Measurements from ENCODE around the gene BCAS1.

GRCh38 chr20:53898556-53898931 lies 171.8 kb downstream of the BCAS1 start:
- TF ChIP-seq, protein P1, sequence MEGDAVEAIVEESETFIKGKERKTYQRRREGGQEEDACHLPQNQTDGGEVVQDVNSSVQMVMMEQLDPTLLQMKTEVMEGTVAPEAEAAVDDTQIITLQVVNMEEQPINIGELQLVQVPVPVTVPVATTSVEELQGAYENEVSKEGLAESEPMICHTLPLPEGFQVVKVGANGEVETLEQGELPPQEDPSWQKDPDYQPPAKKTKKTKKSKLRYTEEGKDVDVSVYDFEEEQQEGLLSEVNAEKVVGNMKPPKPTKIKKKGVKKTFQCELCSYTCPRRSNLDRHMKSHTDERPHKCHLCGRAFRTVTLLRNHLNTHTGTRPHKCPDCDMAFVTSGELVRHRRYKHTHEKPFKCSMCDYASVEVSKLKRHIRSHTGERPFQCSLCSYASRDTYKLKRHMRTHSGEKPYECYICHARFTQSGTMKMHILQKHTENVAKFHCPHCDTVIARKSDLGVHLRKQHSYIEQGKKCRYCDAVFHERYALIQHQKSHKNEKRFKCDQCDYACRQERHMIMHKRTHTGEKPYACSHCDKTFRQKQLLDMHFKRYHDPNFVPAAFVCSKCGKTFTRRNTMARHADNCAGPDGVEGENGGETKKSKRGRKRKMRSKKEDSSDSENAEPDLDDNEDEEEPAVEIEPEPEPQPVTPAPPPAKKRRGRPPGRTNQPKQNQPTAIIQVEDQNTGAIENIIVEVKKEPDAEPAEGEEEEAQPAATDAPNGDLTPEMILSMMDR (IDR thresholded peaks at IDR 0.05): no peak
- no peak for TF ChIP-seq POLR2A (IDR thresholded peaks at IDR 0.05)

Data from body of pancreas (tissue), 4 donors.